ENCODE results near the gene PCNX2. TPM values are rescaled to one million over a fixed set of nuclear protein-coding genes. Genes with fewer than 3 reads are reported as not detected.

The PCNX2 gene
- total and polyA plus RNA-seq, 2 donors (not counting 3 experiments of a cell fraction or from before 2014, with no cell fraction given): 6.6 to 11.0 TPM

GRCh38 chr1:233338102-233338501, 42.6 kb upstream of the PCNX2 start:
- no peak overlapping the region for H3K4me2 ChIP-seq (ENCODE audit: insufficient read depth, low read length)
- H3K27me3 ChIP-seq (ENCODE audit: control insufficient read depth in 2 of 2, insufficient read depth in 2 of 2, low read length in 2 of 2): peaks cover 3 to 4% of the 10 kb centered on the region in 2 experiments
- no peak overlapping the region for H2AFZ ChIP-seq (ENCODE audit: low read depth, low read length)
- H3K36me3 ChIP-seq (ENCODE audit: control insufficient read depth in 2 of 2, extremely low read depth in 1 of 2, insufficient read depth in 2 of 2, low read length in 2 of 2): no peaks in the 10 kb centered on the region
- ChIA-PET POLR2A (no interaction called here), CTCF (no interaction called here)
- H4K20me1 ChIP-seq (replicated peaks; ENCODE audit: control insufficient read depth, extremely low read depth, insufficient read depth, low read length): no peaks in the 10 kb centered on the region
- H3K9ac ChIP-seq (replicated peaks; ENCODE audit: extremely low read depth, insufficient read depth, low read length): no peak overlapping the region
- dilution Hi-C loops (cut with MboI; ENCODE audit: extremely low pct_ligation_motif_present, low sequenced_read_pairs): no loop called here
- TF ChIP-seq EZH2 (IDR thresholded peaks at IDR 0.05; ENCODE audit: borderline replicate concordance, low read depth, low read length, severe bottlenecking): no peak
- H3K4me1 ChIP-seq (ENCODE audit: control insufficient read depth, extremely low read depth, insufficient read depth, low read length): no peaks in the 10 kb centered on the region
- no peaks in the 10 kb centered on the region for H3K9me3 ChIP-seq (replicated peaks; ENCODE audit: control insufficient read depth, insufficient read depth, low read length)
- H3K27ac ChIP-seq (ENCODE audit: insufficient read depth, low read depth, low read length): no peak overlapping the region
- no TSS peak for BruUV-seq (replicated peaks)
- H3K79me2 ChIP-seq (ENCODE audit: control insufficient read depth, insufficient read depth, low read length): no peaks in the 10 kb centered on the region
- H3K4me3 ChIP-seq (replicated peaks in 1 of 3; ENCODE audit: insufficient read depth in 1 of 3, low read depth in 1 of 3, low read length in 3 of 3): no peak overlapping the region
- intact Hi-C loops (cut with micrococcal nuclease): no loop called here
- no peak for DNase-seq (ENCODE audit: low read depth, low spot score)
- FAIRE-seq: no peak
- H3K9me1 ChIP-seq (replicated peaks; ENCODE audit: control insufficient read depth, extremely low read depth, insufficient read depth, low read length): no peaks in the 10 kb centered on the region

- no TSS peak for BruUV-seq (replicated peaks)
- intact Hi-C loops (cut with micrococcal nuclease) (no loop called here), dilution Hi-C loops (cut with MboI; ENCODE audit: extremely low pct_ligation_motif_present, low sequenced_read_pairs) (no loop called here)
- DNase-seq (ENCODE audit: low read depth, low spot score) (no peak), FAIRE-seq (no peak)
- no peak overlapping the region for H3K4me3 ChIP-seq (replicated peaks in 1 of 3; ENCODE audit: insufficient read depth in 1 of 3, low read depth in 1 of 3, low read length in 3 of 3)
- no peak overlapping the region for H2AFZ ChIP-seq (ENCODE audit: low read depth, low read length)
- H3K79me2 ChIP-seq (ENCODE audit: control insufficient read depth, insufficient read depth, low read length): no peaks in the 10 kb centered on the region
- no peaks in the 10 kb centered on the region for H3K9me1 ChIP-seq (replicated peaks; ENCODE audit: control insufficient read depth, extremely low read depth, insufficient read depth, low read length)
- H3K4me1 ChIP-seq (ENCODE audit: control insufficient read depth, extremely low read depth, insufficient read depth, low read length): no peaks in the 10 kb centered on the region
- no peaks in the 10 kb centered on the region for H3K9me3 ChIP-seq (replicated peaks; ENCODE audit: control insufficient read depth, insufficient read depth, low read length)
- H3K27me3 ChIP-seq (ENCODE audit: control insufficient read depth in 2 of 2, insufficient read depth in 2 of 2, low read length in 2 of 2): peaks cover 3 to 4% of the 10 kb centered on the region in 2 experiments
- no peak overlapping the region for H3K27ac ChIP-seq (ENCODE audit: insufficient read depth, low read depth, low read length)
- H3K4me2 ChIP-seq (ENCODE audit: insufficient read depth, low read length): no peak overlapping the region
- TF ChIP-seq MYC (IDR thresholded peaks at IDR 0.05; ENCODE audit: low read depth, low read length) (no peak), MAX (IDR thresholded peaks at IDR 0.05; ENCODE audit: insufficient read depth, insufficient read length) (no peak), FOS (IDR thresholded peaks at IDR 0.05; ENCODE audit: borderline replicate concordance, insufficient read depth, low read length) (no peak), CTCF (IDR thresholded peaks at IDR 0.05; ENCODE audit: extremely low read depth in 1 of 2, insufficient read depth in 1 of 2, low read depth in 1 of 2, low read length in 2 of 2) (no peak), EZH2 (IDR thresholded peaks at IDR 0.05; ENCODE audit: borderline replicate concordance, low read depth, low read length, severe bottlenecking) (no peak)
- H3K9ac ChIP-seq (replicated peaks; ENCODE audit: extremely low read depth, insufficient read depth, low read length): no peak overlapping the region
- ChIA-PET POLR2A (no interaction called here), CTCF (no interaction called here)
- no peaks in the 10 kb centered on the region for H4K20me1 ChIP-seq (replicated peaks; ENCODE audit: control insufficient read depth, extremely low read depth, insufficient read depth, low read length)
- no peaks in the 10 kb centered on the region for H3K36me3 ChIP-seq (ENCODE audit: control insufficient read depth in 2 of 2, extremely low read depth in 1 of 2, insufficient read depth in 2 of 2, low read length in 2 of 2)
Measured at GRCh38 chr1:233337505-233337904, 42.0 kb upstream of the PCNX2 start.
